DND-41 (cell line): ENCODE measurements around the gene ADAM17.

Experiments used
- ATAC-seq: fragments of 200-7000 bp; cut with Tn5 transposase; 3 replicates; pipeline ENCODE4 v1.9.1; 2021; ENCODE audit warnings: low read depth; ENCODE audit not compliant: insufficient read depth
- DNase-seq: peaks from one replicate; pipeline ENCODE4 v3.0.0-alpha.2; 2020
- H2AFZ ChIP-seq: 2 replicates; pipeline ENCODE4 v1.6.0; 2012; ENCODE audit warnings: low read depth, low read length
- H3K27ac ChIP-seq: 2 replicates; pipeline ENCODE4 v1.5.1; 2012; ENCODE audit warnings: low read length, inconsistent platforms
- H3K27me3 ChIP-seq: fragments of 200-600 bp; sonication (generic); 2 replicates; pipeline ENCODE4 v1.6.0; 2012; ENCODE audit warnings: low read length, mild to moderate bottlenecking, inconsistent platforms; ENCODE audit not compliant: insufficient read depth, poor library complexity
- H3K36me3 ChIP-seq: 2 replicates; pipeline ENCODE4 v1.5.1; 2012; ENCODE audit warnings: low read length, inconsistent platforms; ENCODE audit not compliant: insufficient read depth
- H3K4me1 ChIP-seq: 2 replicates; pipeline ENCODE4 v1.5.1; 2012; ENCODE audit warnings: mild to moderate bottlenecking, low read length; ENCODE audit not compliant: insufficient read depth
- H3K4me2 ChIP-seq: 2 replicates; pipeline ENCODE4 v1.6.0; 2012; ENCODE audit warnings: mild to moderate bottlenecking, moderate library complexity, low read length, inconsistent platforms; ENCODE audit not compliant: insufficient read depth
- H3K4me3 ChIP-seq, 2 experiments: fragments of 200-600 bp in 1 of 2; shearing (Covaris generic) in 1 of 2; 2 replicates each; pipeline ENCODE4 v1.5.1; 2012 to 2016; ENCODE audit warnings: inconsistent platforms in 2 of 2, low read length in 2 of 2, mild to moderate bottlenecking in 2 of 2, low read depth in 1 of 2, moderate library complexity in 1 of 2
- H3K79me2 ChIP-seq: 2 replicates; pipeline ENCODE4 v1.6.0; 2012; ENCODE audit warnings: low read length, inconsistent platforms; ENCODE audit not compliant: insufficient read depth
- H3K9ac ChIP-seq: 2 replicates; pipeline ENCODE4 v1.6.0; 2012; ENCODE audit warnings: low read depth, mild to moderate bottlenecking, inconsistent platforms, low read length, moderate library complexity
- H3K9me3 ChIP-seq: 2 replicates; pipeline ENCODE4 v1.5.1; 2012; ENCODE audit warnings: low read length, moderate library complexity, mild to moderate bottlenecking, inconsistent platforms; ENCODE audit not compliant: insufficient read depth, severe bottlenecking
- H4K20me1 ChIP-seq: 2 replicates; pipeline ENCODE4 v1.6.0; 2012; ENCODE audit warnings: low read length; ENCODE audit not compliant: insufficient read depth
- CTCF ChIP-seq: IDR thresholded peaks from 2 replicates; pipeline ENCODE4 v1.5.1; 2012; ENCODE audit warnings: borderline replicate concordance, low read length, moderate library complexity, mild to moderate bottlenecking; ENCODE audit not compliant: poor library complexity, severe bottlenecking; ENCODE audit errors: extremely low read depth
- EZH2 ChIP-seq: IDR thresholded peaks from 3 replicates; pipeline ENCODE4 v1.6.1; 2012; ENCODE audit warnings: borderline replicate concordance, low read depth, mild to moderate bottlenecking, moderate library complexity, low read length, inconsistent platforms; ENCODE audit not compliant: severe bottlenecking

The ADAM17 gene

GRCh38 chr2:9465170-9465569, 90.5 kb downstream of the ADAM17 start:
- no peaks in the 10 kb centered on the region for H4K20me1 ChIP-seq
- no peak overlapping the region for H2AFZ ChIP-seq
- H3K4me3 ChIP-seq: no peak overlapping the region
- no peaks in the 10 kb centered on the region for H3K9me3 ChIP-seq
- no peaks in the 10 kb centered on the region for H3K79me2 ChIP-seq
- no peak overlapping the region for H3K9ac ChIP-seq
- H3K27ac ChIP-seq: no peak overlapping the region
- H3K27me3 ChIP-seq: no peaks in the 10 kb centered on the region
- ATAC-seq (no peak), DNase-seq (no peak)
- no peaks in the 10 kb centered on the region for H3K4me1 ChIP-seq
- TF ChIP-seq EZH2 (no peak), CTCF (no peak)
- no peak overlapping the region for H3K4me2 ChIP-seq
- peaks cover 73% of the 10 kb centered on the region for H3K36me3 ChIP-seq

GRCh38 chr2:9463698-9464034, 92.0 kb downstream of the ADAM17 start:
- Histone ChIP-seq H3K9ac (no peak overlapping the region), H2AFZ (no peak overlapping the region), H3K27ac (no peak overlapping the region), H4K20me1 (no peaks in the 10 kb centered on the region), H3K9me3 (no peaks in the 10 kb centered on the region), H3K27me3 (no peaks in the 10 kb centered on the region), H3K4me2 (no peak overlapping the region), H3K79me2 (no peaks in the 10 kb centered on the region), H3K36me3 (peaks cover 74% of the 10 kb centered on the region), H3K4me1 (no peaks in the 10 kb centered on the region), H3K4me3 (no peak overlapping the region)
- peak; percentile 62; the same call in 2 of the 3 replicates for ATAC-seq
- no peak for DNase-seq
- TF ChIP-seq EZH2: no peak
- TF ChIP-seq CTCF: no peak

- Histone ChIP-seq H3K9ac (no peak overlapping the region), H3K36me3 (peaks cover 77% of the 10 kb centered on the region), H3K27ac (no peak overlapping the region), H3K4me2 (no peak overlapping the region), H3K79me2 (no peaks in the 10 kb centered on the region), H3K4me3 (no peak overlapping the region), H3K4me1 (no peaks in the 10 kb centered on the region), H4K20me1 (no peaks in the 10 kb centered on the region), H3K27me3 (no peaks in the 10 kb centered on the region), H2AFZ (no peak overlapping the region), H3K9me3 (no peaks in the 10 kb centered on the region)
- TF ChIP-seq EZH2: no peak
- TF ChIP-seq CTCF: no peak
- DNase-seq: no peak
- ATAC-seq: no peak
Observed at GRCh38 chr2:9462886-9463697, 92.5 kb downstream of the ADAM17 start.
